Measurements from ENCODE around the gene RNF215.

RNF215 gene

GRCh38 chr22:30393885-30394284, 6.7 kb upstream of the RNF215 start:
- no peak for DNase-seq

DNA sequence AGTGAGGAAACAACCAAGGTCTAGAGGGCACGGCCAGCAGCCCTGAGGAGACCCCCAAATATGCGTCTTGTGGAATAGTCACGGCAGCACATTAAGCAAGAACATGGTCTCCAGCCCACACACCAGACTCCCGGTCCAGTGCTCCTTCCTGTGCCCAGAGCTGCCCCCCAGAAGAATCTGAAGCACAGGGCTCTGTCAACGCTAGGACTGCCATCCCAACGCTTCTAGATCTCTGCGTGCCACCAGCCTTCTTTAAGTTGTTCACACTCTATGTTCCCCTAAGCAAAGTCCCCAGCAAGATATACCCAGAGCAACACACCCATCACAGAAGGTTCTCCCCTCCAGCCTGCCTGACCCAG, 6.1 kb upstream of the RNF215 start:
- no peak for DNase-seq

GRCh38 chr22:30392661-30393321, 5.6 kb upstream of the RNF215 start:
- no peak for DNase-seq

GRCh38 chr22:30390974-30391691, 3.9 kb upstream of the RNF215 start:
- DNase-seq, result peak; percentile 84

DNA sequence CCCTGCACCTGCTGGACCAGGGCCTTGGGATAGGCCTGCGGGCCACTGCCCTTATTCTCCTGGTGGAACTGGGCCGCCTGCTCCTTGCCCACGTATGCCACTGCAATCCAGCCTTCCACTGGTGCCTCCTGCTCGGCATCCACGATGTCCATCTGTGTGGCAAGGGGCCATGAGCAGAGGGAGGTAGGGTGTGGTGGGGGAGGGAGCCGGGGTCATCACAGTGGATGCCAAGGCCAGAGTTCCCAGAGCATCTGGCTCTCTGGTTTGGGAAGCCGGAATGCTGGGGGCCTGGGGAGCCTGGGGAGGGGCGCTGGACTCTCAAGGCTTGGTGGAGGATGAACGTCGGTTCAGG, 627 bp downstream of the RNF215 start:
- no peak for DNase-seq

GRCh38 chr22:30385942-30386341, 1.3 kb downstream of the RNF215 start:
- DNase-seq, result no peak

- no peak for DNase-seq
These were observed 4.2 kb downstream of the RNF215 start for GRCh38 chr22:30383061-30383460.

DNA sequence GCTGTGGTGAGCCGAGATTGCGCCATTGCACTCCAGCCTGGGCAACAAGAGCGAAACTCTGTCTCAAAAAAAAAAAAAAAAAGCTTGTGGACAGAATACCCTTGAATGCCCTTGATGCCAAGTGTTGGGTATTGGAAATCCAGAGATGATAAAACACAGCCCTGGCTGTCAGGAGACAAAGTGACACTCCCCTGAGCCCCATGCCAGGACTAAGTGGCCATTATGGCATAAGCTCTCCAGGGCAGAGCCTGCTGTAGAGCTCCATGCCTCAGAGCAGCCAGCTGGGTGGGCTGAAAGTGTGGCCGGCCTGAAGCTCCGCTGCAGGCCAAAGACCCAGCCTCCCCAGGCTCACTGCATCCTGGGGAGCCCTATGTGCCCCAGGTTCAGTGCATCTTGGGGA, 4.9 kb downstream of the RNF215 start:
- DNase-seq, result no peak

- DNase-seq, result no peak
These were observed 5.9 kb downstream of the RNF215 start for GRCh38 chr22:30381264-30381663.

DNA sequence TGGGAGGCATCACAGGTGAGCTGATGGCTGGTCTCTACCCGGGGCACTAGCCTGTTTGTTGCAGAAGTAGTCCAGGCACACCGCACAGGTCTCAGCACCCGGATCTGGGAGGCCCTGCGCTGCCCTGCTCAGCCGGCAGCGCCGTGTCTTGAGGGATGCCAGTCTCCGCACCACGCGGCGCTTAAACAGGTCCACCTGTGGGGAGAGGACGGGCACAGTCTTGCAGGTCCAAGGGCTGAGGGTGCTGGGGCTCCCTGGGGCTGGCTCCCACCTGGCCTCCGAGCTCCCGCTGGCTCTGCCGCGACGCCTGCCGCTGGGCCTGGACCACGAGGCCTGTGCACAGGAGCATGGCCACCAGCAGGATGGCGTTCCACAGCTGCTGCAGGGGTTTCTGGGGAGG, 7.2 kb downstream of the RNF215 start:
- no peak for DNase-seq

- DNase-seq, result no peak
These were observed 11.8 kb downstream of the RNF215 start for GRCh38 chr22:30375312-30375849.

DNA sequence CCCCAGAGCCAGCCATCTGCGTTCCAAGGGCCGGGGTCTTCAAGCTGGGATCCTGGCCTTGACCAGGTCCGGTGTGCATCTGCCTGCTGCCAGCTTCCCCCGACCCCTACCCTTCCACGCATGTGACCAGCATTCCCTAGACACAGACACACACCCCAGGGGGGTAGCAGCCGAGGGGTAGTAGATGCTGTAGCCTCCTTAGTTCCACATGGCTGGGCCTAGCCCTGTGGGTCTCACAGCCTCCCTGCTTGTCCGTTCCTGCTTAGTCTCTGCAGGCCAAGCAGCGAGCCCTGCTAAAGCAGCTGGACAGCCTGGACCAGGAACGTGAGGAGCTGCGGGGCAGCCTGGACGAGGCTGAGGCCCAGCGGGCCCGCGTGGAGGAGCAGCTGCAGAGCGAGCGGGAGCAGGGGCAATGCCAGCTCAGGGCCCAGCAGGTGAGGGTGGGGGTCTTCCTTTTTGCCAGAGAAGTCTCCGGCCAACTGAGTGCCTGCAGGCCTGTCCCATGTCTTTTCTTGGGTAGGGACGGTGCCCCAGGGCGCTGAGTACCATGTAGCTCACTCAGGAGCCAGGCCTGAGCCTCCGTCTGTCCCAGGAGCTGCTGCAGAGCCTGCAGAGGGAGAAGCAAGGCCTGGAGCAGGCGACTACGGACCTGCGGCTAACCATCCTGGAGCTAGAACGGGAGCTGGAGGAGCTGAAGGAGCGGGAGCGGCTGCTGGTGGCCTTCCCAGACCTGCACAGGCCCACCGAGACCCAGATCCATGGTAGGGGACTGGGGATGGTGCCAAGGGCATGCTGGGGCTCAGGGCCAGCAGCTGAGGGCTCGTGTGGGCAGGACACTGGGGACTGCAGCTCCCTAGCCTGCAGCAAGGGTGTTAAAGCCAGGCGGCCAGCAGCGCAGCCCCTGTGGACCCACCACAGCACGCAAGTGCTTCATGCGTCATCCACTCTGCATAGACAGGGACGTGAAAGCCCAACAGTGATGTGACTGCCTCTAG, 13.6 kb downstream of the RNF215 start:
- DNase-seq, result no peak

DNA sequence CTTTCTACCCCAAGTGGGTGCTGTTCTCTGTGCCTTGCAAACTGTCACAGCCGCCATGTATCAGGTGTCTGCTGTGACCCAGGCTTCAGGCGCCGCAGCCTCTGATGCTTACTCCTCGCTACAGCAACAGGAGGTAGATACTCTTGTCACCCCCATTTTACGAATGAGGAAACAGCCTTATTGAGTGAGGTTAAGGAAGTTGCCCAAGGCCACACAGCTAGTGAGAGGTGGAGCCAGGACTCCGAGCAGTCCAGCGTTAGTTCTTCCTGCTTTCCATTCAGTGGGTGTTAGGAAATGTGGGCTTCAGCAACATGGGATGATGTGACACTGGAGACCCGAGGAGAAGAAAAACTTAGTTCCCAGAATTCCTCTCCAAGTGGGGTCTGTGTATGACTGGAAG, 14.3 kb downstream of the RNF215 start:
- DNase-seq, result no peak

- no peak for DNase-seq
These were observed 15.2 kb downstream of the RNF215 start for GRCh38 chr22:30371981-30372380.

DNA sequence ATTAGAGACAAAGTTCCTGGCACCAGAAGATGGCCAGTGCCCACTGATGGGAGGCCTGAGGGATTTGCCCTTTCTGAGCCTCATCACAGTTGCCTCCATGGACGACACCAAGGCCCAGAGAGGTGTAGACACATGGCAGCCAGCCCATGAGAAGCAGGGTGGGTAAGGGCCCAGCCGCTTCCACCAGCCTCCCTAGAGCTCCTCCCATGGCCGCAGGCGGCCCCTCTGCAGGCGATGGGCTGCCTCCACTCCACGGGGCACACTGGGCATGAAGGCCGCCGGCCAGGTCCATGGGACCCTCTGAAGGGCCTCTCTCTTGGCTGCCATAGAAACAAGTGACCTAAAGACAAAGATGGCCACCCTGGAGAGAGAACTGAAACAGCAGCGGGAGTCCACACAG, 15.9 kb downstream of the RNF215 start:
- DNase-seq, result no peak

DNA sequence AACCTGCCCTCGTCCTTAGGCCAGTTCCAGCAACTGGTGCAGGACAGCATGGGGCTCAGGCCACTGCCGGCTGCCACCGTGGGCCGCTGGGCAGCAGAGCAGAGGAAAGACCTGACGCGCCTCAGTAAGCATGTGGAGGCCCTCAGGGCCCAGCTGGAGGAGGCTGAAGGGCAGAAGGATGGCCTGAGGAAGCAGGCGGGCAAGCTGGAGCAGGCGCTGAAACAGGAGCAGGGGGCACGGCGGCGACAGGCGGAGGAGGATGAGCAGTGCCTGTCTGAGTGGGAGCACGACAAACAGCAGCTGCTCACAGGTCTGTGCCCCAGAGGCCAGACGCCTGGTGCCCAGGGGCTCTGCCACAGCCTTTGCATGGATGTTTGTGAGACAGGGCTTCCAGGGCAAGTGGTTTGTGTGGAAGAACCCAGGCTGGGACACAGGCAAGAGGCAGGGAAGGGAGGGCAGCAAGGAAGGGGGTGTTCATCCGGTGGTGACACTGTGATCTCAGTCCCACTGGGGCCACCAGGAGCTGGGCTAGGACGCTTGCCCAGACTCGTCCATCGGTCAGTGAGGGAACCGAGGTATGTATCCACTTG, 16.5 kb downstream of the RNF215 start:
- no peak for DNase-seq

GRCh38 chr22:30368420-30368819, 18.8 kb downstream of the RNF215 start:
- no peak for DNase-seq

DNA sequence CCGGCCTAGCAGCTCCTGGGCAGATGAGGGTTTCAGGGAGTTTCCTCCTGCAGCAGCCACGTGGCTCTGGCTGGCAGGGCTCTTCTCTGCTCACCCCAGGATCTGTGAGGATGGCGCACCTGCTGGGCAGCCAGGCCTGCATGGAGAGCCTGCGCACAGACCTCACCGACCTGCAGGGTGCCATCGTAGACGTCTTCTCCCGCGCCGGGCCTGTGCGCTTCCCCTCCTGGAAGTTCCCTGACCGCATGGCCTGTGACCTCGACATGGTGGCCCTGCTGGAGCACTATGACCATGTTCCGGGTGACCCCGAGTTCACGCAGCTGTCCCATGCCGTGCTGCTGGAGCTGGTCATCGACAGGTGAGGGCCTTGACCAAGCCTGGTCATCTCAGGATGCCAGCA, 21.3 kb downstream of the RNF215 start:
- no peak for DNase-seq

GRCh38 chr22:30362651-30363281, 24.4 kb downstream of the RNF215 start:
- no peak for DNase-seq

DNA sequence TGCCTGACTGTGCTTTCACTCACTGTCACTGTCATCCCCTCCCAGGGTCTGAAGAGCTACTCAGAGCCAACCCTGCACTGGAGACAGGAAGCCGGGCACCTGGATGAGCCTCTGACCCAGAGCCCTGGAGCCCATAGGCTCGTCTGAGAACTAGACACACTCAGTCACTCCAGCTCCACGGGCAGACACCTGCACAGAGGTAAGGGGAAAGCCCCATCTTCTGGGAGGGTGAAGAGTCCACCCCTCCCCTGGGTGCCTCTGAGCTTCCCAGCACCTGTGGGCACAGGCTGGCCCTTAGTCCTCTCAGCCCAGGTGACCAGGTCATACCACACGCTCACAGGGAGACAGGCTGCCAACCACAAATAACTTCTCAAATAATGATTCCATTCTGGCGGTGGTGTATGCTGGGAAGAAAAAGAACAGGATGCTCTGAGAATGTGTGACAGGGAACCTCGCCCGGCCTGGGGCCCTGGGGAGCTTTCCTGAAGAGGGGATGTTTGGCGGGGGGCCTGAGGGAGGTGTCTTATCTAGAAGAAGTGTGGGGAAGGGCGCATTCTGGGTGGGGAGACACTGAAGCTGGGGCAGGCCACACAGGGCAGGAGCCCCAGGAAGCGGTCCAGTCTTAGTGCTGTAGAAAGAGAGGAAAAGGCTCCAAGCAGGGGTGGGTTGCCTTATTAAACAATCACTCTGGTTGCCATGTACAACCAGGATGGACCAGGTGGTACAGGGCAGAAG, 25.1 kb downstream of the RNF215 start:
- DNase-seq, result no peak

- DNase-seq, result no peak
These were observed 28.7 kb downstream of the RNF215 start for GRCh38 chr22:30358541-30358940.

Data from CD4-positive, alpha-beta T cell treated with Interleukin-12 subunit alpha and Interleukin-12 subunit beta, for 1 hour (primary cell).